RWPE1 (cell line): Measurements from ENCODE around the gene ISL2.

Experiments used
- CTCF ChIA-PET: fragments of 350-600 bp; sonication (Branson Sonifier 250); formaldehyde crosslinking; extraction: SDS; loops from one replicate; lab custom pipeline; 2021; lab: Yijun Ruan, JAX
- POLR2A ChIA-PET: fragments of 400-600 bp; formaldehyde crosslinking; extraction: SDS; loops from one replicate; lab custom pipeline; 2020; ENCODE audit warnings: antibody characterized with exemption; ENCODE audit not compliant: low non-redundant PET; lab: Yijun Ruan, JAX
- DNase-seq: peaks from one replicate; pipeline ENCODE4 v3.0.0; 2012; ENCODE audit warnings: low spot score
- H3K27ac ChIP-seq: fragments of 450-650 bp; 2 replicates; pipeline ENCODE4 v1.5.1; 2017
- CTCF ChIP-seq: fragments of 450-650 bp; conservative IDR thresholded peaks from 2 replicates; pipeline ENCODE4 v1.5.1; 2017; ENCODE audit warnings: low read depth, mild to moderate bottlenecking

The ISL2 gene

GRCh38 chr15:76353903-76354302 is 17.3 kb downstream of the ISL2 start:
- DNase-seq = no peak
- H3K27ac ChIP-seq = no peak overlapping the region
- POLR2A ChIA-PET = no interaction called here
- no peak for TF ChIP-seq CTCF
- CTCF ChIA-PET = no interaction called here

GRCh38 chr15:76354823-76355440 is 18.4 kb downstream of the ISL2 start:
- H3K27ac ChIP-seq = no peak overlapping the region
- DNase-seq = no peak
- CTCF ChIA-PET = no interaction called here
- POLR2A ChIA-PET = interaction anchor here (0.6 kb wide), 1 partner anchor 9 kb away, joined by 7 read pairs; no protein-coding TSS in a partner anchor
- TF ChIP-seq CTCF = no peak

DNA sequence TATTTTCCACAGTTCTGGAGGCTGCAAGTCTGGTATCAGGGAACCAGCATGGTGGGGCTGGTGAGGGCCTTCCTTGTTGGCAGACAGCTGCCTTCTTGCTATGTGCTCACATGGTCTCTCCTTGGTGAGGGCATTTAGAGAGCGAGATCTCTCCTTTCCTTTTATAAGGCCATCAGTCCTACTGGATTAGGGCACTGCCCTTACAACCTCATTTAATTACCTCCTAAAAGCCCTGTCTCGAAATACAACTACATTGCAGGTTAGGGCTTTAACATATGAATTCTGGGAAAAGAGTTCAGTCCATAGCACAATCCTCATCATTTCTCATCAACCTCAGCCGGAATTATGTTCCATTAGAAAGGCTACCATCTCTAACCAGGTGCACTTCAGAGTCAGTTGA is 21.9 kb downstream of the ISL2 start:
- TF ChIP-seq CTCF = no peak
- ChIA-PET CTCF (no interaction called here), POLR2A (no interaction called here)
- DNase-seq = no peak
- no peak overlapping the region for H3K27ac ChIP-seq

DNA sequence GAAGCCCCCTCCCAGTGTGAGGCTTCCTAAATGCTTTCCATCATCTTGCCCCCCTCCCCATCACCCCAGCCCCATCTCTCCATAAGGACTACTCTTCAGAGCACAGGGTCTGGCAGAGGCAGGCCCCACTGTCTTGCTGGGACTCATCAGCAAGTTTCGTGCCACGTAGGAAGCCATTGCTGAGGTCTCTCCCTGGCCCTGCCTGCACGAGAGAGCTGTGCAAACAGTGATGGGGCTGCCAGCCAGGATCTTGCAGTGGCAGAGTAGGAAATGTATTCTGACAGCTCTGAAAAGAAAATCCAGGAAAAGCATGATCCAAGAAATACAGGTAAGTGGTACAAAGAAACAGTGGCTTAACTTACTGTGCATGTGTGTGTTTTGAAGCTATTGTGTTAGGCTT is 22.6 kb downstream of the ISL2 start:
- no peak for TF ChIP-seq CTCF
- ChIA-PET POLR2A (no interaction called here), CTCF (interaction anchor here (0.5 kb wide), 1 partner anchor 44 kb away, joined by 3 read pairs; no protein-coding TSS in a partner anchor)
- H3K27ac ChIP-seq = no peak overlapping the region
- no peak for DNase-seq

DNA sequence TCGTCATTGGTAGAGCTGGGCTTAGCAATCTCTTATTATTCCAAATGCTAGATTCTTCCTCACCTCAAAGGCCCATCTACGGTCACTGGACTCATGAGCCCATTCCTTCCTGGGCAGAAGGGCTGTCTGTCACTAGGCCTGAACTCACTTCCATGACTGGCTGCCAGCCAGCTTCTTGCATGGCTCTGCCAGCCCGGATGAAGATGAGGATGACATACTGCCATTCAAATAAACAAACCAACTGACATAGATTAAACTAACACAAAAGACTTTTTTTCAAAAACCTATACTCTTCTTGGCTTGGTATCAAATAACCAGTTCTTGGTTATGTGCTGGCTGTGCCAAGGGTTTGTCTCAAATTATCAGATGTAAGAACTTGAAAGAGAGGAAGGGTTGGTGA is 23.8 kb downstream of the ISL2 start:
- DNase-seq = no peak
- ChIA-PET POLR2A (no interaction called here), CTCF (no interaction called here)
- no peak for TF ChIP-seq CTCF
- no peak overlapping the region for H3K27ac ChIP-seq

DNA sequence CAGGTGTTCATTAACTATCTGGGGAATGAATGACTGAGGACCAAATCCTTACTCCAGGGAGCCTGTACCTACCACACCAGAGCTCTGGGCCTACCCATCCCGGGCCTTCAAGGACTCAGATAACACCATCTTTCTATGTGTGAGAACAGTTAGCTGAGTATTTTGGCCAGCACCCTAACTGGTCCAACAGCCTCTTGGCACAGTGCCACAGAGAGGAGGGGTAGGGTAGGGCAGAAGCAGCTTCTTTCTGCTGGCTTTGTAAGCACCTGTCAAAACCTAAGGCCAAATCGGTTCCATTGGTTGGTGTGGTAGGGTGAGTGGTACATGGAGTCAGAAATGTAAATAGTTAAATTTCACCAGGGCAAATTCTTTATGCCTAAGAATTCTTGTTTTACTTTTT is 26.7 kb downstream of the ISL2 start:
- DNase-seq = no peak
- H3K27ac ChIP-seq = no peak overlapping the region
- TF ChIP-seq CTCF = no peak
- POLR2A ChIA-PET = no interaction called here
- CTCF ChIA-PET = interaction anchor here (1.2 kb wide), 1 partner anchor 20 kb away, joined by 3 read pairs; no protein-coding TSS in a partner anchor
